K562 (cell line): ENCODE measurements around the gene HOXA4.

Experiments
- EZH2 ChIP-seq: IDR thresholded peaks from 2 replicates; pipeline ENCODE4 v1.6.1; 2012; ENCODE audit warnings: low read depth, mild to moderate bottlenecking, inconsistent platforms, low read length, borderline replicate concordance
- HDAC3 ChIP-seq: fragments of 450-650 bp; IDR thresholded peaks from 2 replicates; pipeline ENCODE4 v1.6.1; 2018; ENCODE audit warnings: borderline replicate concordance, mild to moderate bottlenecking, moderate library complexity; ENCODE audit not compliant: partially characterized antibody
- NFRKB ChIP-seq: fragments of 450-650 bp; IDR thresholded peaks from 2 replicates; pipeline ENCODE4 v1.6.1; 2016; ENCODE audit warnings: low read depth
- SP1 ChIP-seq: sonication (generic); formaldehyde crosslinking; IDR thresholded peaks from 2 replicates; pipeline ENCODE4 v1.8.1; 2022; ENCODE audit warnings: mild to moderate bottlenecking, missing genetic modification reagents
- SP2 ChIP-seq: IDR thresholded peaks from 2 replicates; pipeline ENCODE4 v1.6.1; 2011; ENCODE audit warnings: mild to moderate bottlenecking, low read depth, low read length, moderate library complexity; ENCODE audit not compliant: poor library complexity, severe bottlenecking; ENCODE audit errors: extremely low read depth
- ZNF24 ChIP-seq: fragments of 450-650 bp; IDR thresholded peaks from 2 replicates; pipeline ENCODE4 v1.6.1; 2016
- TF ChIP-seq, protein P1 (sequence below), 3 experiments: IDR thresholded peaks in 2 of 3; conservative IDR thresholded peaks in 1 of 3; 2 replicates each; pipeline ENCODE4 v1.5.1; 2011 to 2012; ENCODE audit warnings: low read length in 3 of 3, mild to moderate bottlenecking in 3 of 3, control low read depth in 2 of 3, improper control_type of control experiment in 1 of 3, inconsistent platforms in 1 of 3, low read depth in 1 of 3, mixed read lengths in 1 of 3, moderate library complexity in 1 of 3; ENCODE audit not compliant: insufficient read depth in 2 of 3
- TF ChIP-seq, protein P2 (sequence below): IDR thresholded peaks from 2 replicates; pipeline ENCODE4 v1.6.1; 2011; ENCODE audit warnings: borderline replicate concordance, low read depth, mild to moderate bottlenecking, moderate library complexity, low read length; ENCODE audit not compliant: insufficient read depth, poor library complexity, severe bottlenecking
- TF ChIP-seq, protein P3 (sequence below): sonication (generic); formaldehyde crosslinking; IDR thresholded peaks from 2 replicates; pipeline ENCODE4 v1.4.0; 2020; ENCODE audit warnings: mild to moderate bottlenecking, missing genetic modification reagents

DNA sequence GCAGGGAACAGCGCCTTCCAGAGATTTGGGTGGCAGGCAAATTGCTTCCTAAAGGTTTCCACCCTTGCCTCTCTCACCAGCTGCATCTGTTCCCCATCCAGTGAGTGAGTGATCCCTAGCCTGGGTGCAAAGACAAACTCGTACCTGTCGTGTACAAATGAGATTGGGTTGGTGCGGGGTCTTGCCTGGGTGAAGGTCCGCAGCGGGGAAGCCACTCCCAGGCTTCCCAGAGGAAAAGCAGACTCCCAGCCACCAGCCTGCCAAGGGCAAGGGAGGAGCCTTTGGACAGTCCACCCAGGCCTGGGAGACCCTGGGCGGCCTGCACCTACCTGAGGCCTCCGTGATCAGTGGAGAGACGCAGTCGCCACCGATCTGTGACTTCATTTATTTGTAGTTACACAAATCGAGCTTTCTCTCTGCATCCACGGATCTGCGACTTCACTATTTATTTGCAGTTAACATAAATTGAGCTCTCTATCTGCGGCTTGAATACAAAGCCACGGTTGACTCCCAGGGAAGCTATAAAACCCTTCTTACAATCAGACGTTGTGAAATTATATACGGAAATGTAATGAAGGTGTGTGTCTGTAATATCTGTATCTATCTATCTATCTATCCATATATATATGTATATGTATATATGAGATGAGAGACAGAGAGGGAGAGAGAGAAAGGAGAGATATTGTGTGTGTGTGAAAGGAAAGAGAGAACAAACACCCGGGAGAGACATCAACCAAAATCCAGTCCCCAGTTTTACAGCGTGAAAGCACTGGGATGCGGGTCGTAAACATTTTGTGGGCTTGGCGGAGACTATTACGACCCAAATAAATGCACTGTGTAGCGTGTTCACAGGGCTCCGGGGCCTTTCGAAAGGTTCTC lies 28.9 kb upstream of the HOXA4 start:
- TF ChIP-seq, protein P1, sequence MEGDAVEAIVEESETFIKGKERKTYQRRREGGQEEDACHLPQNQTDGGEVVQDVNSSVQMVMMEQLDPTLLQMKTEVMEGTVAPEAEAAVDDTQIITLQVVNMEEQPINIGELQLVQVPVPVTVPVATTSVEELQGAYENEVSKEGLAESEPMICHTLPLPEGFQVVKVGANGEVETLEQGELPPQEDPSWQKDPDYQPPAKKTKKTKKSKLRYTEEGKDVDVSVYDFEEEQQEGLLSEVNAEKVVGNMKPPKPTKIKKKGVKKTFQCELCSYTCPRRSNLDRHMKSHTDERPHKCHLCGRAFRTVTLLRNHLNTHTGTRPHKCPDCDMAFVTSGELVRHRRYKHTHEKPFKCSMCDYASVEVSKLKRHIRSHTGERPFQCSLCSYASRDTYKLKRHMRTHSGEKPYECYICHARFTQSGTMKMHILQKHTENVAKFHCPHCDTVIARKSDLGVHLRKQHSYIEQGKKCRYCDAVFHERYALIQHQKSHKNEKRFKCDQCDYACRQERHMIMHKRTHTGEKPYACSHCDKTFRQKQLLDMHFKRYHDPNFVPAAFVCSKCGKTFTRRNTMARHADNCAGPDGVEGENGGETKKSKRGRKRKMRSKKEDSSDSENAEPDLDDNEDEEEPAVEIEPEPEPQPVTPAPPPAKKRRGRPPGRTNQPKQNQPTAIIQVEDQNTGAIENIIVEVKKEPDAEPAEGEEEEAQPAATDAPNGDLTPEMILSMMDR (IDR thresholded peaks at IDR 0.05 in 2 of 3, conservative IDR thresholded peaks at IDR 0.05 in 1 of 3; ENCODE audit: insufficient read depth in 2 of 3, low read depth in 1 of 3, low read length in 3 of 3): no peak
- no peak for TF ChIP-seq SP1
- TF ChIP-seq SP2: no peak
- no peak for TF ChIP-seq NFRKB
- no peak for TF ChIP-seq EZH2
- TF ChIP-seq, protein P2, sequence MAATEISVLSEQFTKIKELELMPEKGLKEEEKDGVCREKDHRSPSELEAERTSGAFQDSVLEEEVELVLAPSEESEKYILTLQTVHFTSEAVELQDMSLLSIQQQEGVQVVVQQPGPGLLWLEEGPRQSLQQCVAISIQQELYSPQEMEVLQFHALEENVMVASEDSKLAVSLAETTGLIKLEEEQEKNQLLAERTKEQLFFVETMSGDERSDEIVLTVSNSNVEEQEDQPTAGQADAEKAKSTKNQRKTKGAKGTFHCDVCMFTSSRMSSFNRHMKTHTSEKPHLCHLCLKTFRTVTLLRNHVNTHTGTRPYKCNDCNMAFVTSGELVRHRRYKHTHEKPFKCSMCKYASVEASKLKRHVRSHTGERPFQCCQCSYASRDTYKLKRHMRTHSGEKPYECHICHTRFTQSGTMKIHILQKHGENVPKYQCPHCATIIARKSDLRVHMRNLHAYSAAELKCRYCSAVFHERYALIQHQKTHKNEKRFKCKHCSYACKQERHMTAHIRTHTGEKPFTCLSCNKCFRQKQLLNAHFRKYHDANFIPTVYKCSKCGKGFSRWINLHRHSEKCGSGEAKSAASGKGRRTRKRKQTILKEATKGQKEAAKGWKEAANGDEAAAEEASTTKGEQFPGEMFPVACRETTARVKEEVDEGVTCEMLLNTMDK: no peak
- no peak for TF ChIP-seq HDAC3
- TF ChIP-seq, protein P3, sequence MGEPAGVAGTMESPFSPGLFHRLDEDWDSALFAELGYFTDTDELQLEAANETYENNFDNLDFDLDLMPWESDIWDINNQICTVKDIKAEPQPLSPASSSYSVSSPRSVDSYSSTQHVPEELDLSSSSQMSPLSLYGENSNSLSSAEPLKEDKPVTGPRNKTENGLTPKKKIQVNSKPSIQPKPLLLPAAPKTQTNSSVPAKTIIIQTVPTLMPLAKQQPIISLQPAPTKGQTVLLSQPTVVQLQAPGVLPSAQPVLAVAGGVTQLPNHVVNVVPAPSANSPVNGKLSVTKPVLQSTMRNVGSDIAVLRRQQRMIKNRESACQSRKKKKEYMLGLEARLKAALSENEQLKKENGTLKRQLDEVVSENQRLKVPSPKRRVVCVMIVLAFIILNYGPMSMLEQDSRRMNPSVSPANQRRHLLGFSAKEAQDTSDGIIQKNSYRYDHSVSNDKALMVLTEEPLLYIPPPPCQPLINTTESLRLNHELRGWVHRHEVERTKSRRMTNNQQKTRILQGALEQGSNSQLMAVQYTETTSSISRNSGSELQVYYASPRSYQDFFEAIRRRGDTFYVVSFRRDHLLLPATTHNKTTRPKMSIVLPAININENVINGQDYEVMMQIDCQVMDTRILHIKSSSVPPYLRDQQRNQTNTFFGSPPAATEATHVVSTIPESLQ (CRISPR knock-in tag): no peak
- no peak for TF ChIP-seq ZNF24
